Measurements from ENCODE around the gene S100PBP.

DNA sequence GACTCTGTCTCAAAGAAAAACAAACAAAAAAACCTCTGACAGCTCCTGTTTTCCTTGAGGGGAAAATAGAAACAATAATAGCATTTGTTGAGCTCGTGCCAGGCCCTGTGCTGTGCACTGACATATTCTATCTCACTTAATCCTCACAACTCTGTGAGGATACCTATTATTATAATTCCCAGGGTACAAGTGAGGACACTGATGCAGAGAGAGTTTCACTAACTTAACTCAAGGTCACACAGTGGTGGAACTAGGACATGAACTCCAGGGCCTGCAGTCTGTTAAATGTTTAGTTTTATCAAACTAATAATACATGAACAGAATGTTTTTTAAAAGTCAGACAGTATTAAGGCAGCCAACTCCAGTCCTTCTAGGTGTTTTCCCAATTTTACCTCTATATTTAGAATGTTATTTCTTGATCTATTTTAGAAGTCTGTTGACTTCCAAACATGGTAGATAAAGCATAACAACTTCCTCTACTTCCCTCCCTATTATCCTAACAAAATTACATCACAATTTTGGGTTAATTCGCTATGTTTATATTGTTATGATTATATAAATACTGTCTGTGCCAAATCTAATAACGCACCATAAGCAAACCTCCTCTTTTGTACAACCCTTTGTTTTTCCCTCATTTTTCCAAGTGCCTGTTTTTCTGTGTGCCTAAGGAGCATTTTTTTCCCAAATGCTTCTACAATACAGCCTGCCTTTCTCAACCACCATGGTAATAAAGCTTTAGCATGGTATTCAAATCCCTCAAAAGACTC, 48.4 kb downstream of the S100PBP start:
- TF ChIP-seq, protein P1, sequence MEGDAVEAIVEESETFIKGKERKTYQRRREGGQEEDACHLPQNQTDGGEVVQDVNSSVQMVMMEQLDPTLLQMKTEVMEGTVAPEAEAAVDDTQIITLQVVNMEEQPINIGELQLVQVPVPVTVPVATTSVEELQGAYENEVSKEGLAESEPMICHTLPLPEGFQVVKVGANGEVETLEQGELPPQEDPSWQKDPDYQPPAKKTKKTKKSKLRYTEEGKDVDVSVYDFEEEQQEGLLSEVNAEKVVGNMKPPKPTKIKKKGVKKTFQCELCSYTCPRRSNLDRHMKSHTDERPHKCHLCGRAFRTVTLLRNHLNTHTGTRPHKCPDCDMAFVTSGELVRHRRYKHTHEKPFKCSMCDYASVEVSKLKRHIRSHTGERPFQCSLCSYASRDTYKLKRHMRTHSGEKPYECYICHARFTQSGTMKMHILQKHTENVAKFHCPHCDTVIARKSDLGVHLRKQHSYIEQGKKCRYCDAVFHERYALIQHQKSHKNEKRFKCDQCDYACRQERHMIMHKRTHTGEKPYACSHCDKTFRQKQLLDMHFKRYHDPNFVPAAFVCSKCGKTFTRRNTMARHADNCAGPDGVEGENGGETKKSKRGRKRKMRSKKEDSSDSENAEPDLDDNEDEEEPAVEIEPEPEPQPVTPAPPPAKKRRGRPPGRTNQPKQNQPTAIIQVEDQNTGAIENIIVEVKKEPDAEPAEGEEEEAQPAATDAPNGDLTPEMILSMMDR (IDR thresholded peaks at IDR 0.05): no peak
- no peak for TF ChIP-seq POLR2A (IDR thresholded peaks at IDR 0.05)

Measured in breast epithelium (tissue), 3 donors.